C4-2B (cell line): ENCODE data around the gene TWF2.
A peak's percentile ranks its signal among the peaks of the same experiment; 100 is the strongest.

Experiments used
- ZFX ChIP-seq: fragments of 450-650 bp; IDR thresholded peaks from 2 replicates; pipeline ENCODE4 v1.6.1; 2017
- TF ChIP-seq, protein P1 (sequence below): fragments of 450-650 bp; conservative IDR thresholded peaks from 2 replicates; pipeline ENCODE4 v1.5.1; 2017; ENCODE audit warnings: mild to moderate bottlenecking

DNA sequence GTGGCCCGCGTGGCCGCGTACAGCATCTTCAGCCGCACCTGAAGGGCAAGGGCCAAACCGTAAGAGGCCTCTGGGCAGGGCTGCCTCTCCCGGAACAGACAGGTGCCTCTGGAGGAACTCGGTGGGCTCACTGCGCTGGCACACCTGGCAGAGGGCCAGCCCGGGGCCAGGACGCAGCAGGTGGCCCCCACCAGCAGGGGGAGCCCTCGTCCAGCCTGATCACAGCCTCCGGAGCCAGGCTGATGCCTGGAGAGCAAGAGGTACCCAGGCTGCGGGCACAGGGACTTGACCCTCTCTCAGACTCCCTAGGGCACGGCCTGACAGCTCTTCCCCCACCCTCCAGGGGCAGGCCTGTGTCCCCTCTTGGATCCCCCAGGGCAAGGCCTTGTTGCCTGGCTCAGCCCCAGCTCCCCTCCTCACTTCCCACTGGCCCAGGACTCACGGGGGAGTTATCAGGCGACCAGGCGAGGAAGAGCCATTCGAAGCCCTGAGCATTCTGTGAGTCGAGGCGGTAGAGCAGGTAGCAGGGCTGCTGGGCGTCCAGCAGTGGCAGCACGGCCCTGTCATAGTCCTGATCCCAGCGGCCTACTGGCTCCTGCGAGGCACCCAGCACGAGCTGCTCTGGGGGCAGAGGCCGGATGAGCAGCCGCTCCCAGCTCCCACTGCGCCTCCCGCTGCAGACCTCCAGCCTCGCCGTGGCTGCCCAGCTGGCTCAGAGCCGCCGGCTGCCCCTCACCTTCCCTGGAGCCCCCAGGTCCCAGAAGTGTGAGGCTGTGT is 7.3 kb downstream of the TWF2 start:
- TF ChIP-seq, protein P1, sequence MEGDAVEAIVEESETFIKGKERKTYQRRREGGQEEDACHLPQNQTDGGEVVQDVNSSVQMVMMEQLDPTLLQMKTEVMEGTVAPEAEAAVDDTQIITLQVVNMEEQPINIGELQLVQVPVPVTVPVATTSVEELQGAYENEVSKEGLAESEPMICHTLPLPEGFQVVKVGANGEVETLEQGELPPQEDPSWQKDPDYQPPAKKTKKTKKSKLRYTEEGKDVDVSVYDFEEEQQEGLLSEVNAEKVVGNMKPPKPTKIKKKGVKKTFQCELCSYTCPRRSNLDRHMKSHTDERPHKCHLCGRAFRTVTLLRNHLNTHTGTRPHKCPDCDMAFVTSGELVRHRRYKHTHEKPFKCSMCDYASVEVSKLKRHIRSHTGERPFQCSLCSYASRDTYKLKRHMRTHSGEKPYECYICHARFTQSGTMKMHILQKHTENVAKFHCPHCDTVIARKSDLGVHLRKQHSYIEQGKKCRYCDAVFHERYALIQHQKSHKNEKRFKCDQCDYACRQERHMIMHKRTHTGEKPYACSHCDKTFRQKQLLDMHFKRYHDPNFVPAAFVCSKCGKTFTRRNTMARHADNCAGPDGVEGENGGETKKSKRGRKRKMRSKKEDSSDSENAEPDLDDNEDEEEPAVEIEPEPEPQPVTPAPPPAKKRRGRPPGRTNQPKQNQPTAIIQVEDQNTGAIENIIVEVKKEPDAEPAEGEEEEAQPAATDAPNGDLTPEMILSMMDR = peak; percentile 91
- TF ChIP-seq ZFX = no peak
